Kasumi-1 (cell line): ENCODE measurements around the gene RETREG3.
"Not testable (repeated sequence)": the region's sequence is repeated elsewhere in the genome, so short reads cannot be mapped to it uniquely, and the experiment has no call there.

Source experiments
- DNase-seq, 2 experiments: peaks; one replicate each; lab custom pipeline; 2025; lab: John Stamatoyannopoulos, UW

Gene RETREG3

GRCh38 chr17:42612013-42612412 lies 2.8 kb upstream of the RETREG3 start:
- DNase-seq, result no peak

GRCh38 chr17:42609814-42610801 lies 934 bp upstream of the RETREG3 start:
- not testable (repeated sequence) for DNase-seq

GRCh38 chr17:42608305-42609181 lies 631 bp downstream of the RETREG3 start:
- DNase-seq, result peak; percentile 28 to 43

- no peak for DNase-seq
These were observed 1.4 kb downstream of the RETREG3 start for GRCh38 chr17:42607769-42608168.

- no peak for DNase-seq
These were observed 5.9 kb downstream of the RETREG3 start for GRCh38 chr17:42603318-42603717.

GRCh38 chr17:42598905-42599304 lies 10.3 kb downstream of the RETREG3 start:
- peak in 1 of 2 experiments; percentile 6 for DNase-seq

GRCh38 chr17:42596386-42596785 lies 12.8 kb downstream of the RETREG3 start:
- DNase-seq, result no peak

- no peak for DNase-seq
These were observed 17.8 kb downstream of the RETREG3 start for GRCh38 chr17:42591411-42591810.

- no peak for DNase-seq
These were observed 18.3 kb downstream of the RETREG3 start for GRCh38 chr17:42590886-42591285.

GRCh38 chr17:42586514-42587230 lies 22.5 kb downstream of the RETREG3 start:
- DNase-seq, result no peak

GRCh38 chr17:42585353-42585752 lies 23.8 kb downstream of the RETREG3 start:
- no peak for DNase-seq

GRCh38 chr17:42584880-42585279 lies 24.3 kb downstream of the RETREG3 start:
- DNase-seq, result no peak

- no peak for DNase-seq
These were observed 27.4 kb downstream of the RETREG3 start for GRCh38 chr17:42581744-42582270.

GRCh38 chr17:42579794-42580551 lies 29.2 kb downstream of the RETREG3 start:
- DNase-seq, result no peak

GRCh38 chr17:42578282-42578869 lies 30.8 kb downstream of the RETREG3 start:
- DNase-seq, result peak; percentile 93

- DNase-seq, result peak; percentile 96
These were observed 31.5 kb downstream of the RETREG3 start, which contains the start of gene PSMC3IP for GRCh38 chr17:42577532-42578281. TSS of gene PSMC3IP (minus strand) at chr17:42577729. CDS start at chr17:42577686, 43 bp downstream.

- DNase-seq, result no peak
These were observed 32.0 kb downstream of the RETREG3 start for GRCh38 chr17:42577140-42577531.

- DNase-seq, result no peak
These were observed 34.7 kb downstream of the RETREG3 start for GRCh38 chr17:42574463-42574862.

- DNase-seq, result peak; percentile 9 to 15
These were observed 36.1 kb downstream of the RETREG3 start for GRCh38 chr17:42573095-42573494.
